ENCODE measurements around the gene UBA1. TPM values are rescaled to one million over a fixed set of nuclear protein-coding genes. Genes with fewer than 3 reads are reported as not detected.

The UBA1 gene
- total RNA-seq, 1 donor from 2014 or later = 235 TPM

DNA sequence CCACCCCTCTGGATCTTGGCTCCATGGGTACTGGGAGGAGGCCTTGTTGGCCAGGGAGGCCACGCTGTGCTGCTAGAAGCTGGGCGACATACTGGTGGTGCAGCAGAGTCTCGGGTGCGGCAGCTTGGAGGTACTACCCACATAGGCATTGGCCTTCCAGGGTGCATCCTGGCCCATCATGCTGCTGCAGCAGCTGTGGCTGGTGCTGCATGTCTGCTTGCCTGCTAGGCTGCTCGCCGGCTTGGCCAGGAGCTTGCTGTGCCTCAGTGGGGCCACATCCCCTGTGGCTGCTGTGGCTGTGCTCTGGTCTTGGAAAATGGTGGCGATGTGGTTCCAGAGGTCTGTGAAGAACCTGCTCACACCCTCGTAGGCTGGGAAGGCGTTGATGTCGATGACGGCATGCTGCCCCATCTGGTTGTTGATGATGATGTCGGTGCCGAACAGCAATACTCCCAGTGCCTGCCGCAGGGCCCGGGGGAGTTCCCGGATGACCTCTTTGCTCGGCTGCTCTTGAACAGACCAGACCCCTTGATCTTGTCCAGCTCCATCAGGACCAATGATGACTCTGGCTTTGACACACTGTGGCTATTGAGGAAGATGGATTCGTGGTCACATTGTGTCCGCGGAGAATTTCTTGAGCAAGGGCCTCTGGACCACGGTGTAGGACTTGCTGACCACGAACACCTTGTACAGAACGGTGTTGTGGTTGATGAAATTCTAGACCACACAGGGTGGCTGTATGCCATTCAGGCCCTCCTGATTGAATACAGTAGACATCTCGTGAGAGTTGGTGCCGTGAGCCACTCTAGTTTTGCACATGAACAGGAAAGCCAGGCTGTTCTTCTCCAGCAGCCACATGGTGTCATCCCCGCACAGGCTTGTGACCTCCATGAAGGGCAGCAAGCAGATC, 36.8 kb upstream of the UBA1 start:
- ChIA-PET POLR2A (no interaction called here), CTCF (no interaction called here)
- Mint-ChIP-seq H3K9me3 (no peaks in the 10 kb centered on the region), H3K36me3 (ENCODE audit: low read depth) (peaks cover 36% of the 10 kb centered on the region), H3K4me1 (peaks cover 3% of the 10 kb centered on the region), H3K4me3 (no peak overlapping the region), H3K27me3 (no peaks in the 10 kb centered on the region), H3K27ac (no peak overlapping the region)
- intact Hi-C loops (cut with micrococcal nuclease) = no loop called here
- DNase-seq = no peak
- TF ChIP-seq, protein P1, sequence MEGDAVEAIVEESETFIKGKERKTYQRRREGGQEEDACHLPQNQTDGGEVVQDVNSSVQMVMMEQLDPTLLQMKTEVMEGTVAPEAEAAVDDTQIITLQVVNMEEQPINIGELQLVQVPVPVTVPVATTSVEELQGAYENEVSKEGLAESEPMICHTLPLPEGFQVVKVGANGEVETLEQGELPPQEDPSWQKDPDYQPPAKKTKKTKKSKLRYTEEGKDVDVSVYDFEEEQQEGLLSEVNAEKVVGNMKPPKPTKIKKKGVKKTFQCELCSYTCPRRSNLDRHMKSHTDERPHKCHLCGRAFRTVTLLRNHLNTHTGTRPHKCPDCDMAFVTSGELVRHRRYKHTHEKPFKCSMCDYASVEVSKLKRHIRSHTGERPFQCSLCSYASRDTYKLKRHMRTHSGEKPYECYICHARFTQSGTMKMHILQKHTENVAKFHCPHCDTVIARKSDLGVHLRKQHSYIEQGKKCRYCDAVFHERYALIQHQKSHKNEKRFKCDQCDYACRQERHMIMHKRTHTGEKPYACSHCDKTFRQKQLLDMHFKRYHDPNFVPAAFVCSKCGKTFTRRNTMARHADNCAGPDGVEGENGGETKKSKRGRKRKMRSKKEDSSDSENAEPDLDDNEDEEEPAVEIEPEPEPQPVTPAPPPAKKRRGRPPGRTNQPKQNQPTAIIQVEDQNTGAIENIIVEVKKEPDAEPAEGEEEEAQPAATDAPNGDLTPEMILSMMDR (IDR thresholded peaks at IDR 0.05) = no peak
- no peak for ATAC-seq (ENCODE audit: low read depth)

DNA sequence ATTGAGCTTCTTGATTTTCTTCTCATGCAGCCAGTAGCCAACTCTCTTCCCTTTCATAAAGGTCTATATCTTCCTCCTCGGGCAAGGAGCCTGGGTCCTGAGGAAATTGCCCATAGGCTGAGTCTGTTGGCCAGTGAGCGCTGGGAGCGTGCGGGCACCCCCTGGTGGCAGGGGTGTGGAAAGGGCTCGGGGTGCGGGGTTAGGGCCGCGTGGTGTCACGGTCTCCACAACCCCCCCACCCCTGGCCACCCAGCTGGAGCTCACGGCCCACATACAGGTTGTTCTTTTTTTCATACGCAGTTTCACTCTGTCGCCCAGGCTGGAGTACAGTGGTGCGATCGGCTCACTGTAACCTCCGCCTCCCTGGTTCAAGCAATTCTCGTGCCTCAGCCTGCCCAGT, 35.5 kb upstream of the UBA1 start:
- TF ChIP-seq, protein P1 (IDR thresholded peaks at IDR 0.05) = no peak
- no peak for ATAC-seq (ENCODE audit: low read depth)
- peaks cover 3% of the 10 kb centered on the region for H3K4me1 Mint-ChIP-seq
- H3K36me3 Mint-ChIP-seq (ENCODE audit: low read depth) = peaks cover 38% of the 10 kb centered on the region
- no peaks in the 10 kb centered on the region for H3K9me3 Mint-ChIP-seq
- DNase-seq = no peak
- no peak overlapping the region for H3K4me3 Mint-ChIP-seq
- POLR2A ChIA-PET = interaction anchor here (0.6 kb wide), 1 partner anchor 28 kb away, joined by 4 read pairs; no protein-coding TSS in a partner anchor
- H3K27ac Mint-ChIP-seq = no peak overlapping the region
- intact Hi-C loops (cut with micrococcal nuclease) = no loop called here
- H3K27me3 Mint-ChIP-seq = no peaks in the 10 kb centered on the region
- CTCF ChIA-PET = no interaction called here

DNA sequence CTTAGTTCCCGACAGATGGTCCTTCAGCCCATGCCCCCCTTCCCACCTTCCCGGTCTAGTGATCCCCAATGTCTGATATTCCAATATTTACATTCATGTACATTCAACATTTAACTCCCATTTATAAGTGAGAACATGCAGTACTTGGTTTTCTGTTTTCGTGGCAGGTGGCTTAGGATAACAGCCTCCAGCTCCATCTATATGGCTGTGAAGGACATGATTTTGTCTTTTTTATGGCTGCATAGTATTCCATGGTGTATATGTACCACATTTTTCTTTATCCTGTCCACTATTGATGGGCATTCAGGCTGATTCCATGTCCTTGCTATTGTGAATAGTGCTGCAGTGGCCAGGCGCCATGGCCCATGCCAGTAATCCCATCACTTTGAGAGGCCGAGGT, 34.8 kb upstream of the UBA1 start:
- POLR2A ChIA-PET = interaction anchor here (0.6 kb wide), 1 partner anchor 29 kb away, joined by 4 read pairs; no protein-coding TSS in a partner anchor
- DNase-seq = no peak
- no peak for ATAC-seq (ENCODE audit: low read depth)
- TF ChIP-seq, protein P1 (IDR thresholded peaks at IDR 0.05) = no peak
- no peak overlapping the region for H3K4me3 Mint-ChIP-seq
- CTCF ChIA-PET = no interaction called here
- no peaks in the 10 kb centered on the region for H3K27me3 Mint-ChIP-seq
- H3K9me3 Mint-ChIP-seq = no peaks in the 10 kb centered on the region
- H3K4me1 Mint-ChIP-seq = peaks cover 3% of the 10 kb centered on the region
- H3K36me3 Mint-ChIP-seq (ENCODE audit: low read depth) = peaks cover 37% of the 10 kb centered on the region
- H3K27ac Mint-ChIP-seq = no peak overlapping the region
- intact Hi-C loops (cut with micrococcal nuclease) = no loop called here

DNA sequence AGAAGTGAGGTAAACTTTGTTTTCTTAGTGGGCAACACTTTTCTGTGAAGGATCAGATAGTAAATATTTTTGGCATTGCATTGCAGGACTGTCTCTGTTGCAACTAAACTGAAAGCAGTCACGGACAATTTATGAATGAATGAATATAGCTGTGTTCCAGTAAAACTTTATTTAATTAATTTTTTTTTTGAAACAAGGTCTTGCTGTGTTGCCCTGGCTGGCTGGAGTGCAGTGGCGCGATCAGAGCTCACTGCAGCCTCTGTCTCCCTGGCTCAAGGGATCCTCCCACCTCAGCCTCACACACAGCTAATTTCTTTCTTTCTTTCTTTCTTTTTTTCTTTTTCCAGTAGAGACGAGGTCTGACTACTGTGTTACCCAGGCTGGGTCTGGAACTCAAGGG, 32.8 kb upstream of the UBA1 start:
- Mint-ChIP-seq H3K9me3 (no peaks in the 10 kb centered on the region), H3K4me1 (peaks cover 3% of the 10 kb centered on the region), H3K4me3 (no peak overlapping the region), H3K27me3 (no peaks in the 10 kb centered on the region), H3K27ac (no peak overlapping the region), H3K36me3 (ENCODE audit: low read depth) (peaks cover 45% of the 10 kb centered on the region)
- ATAC-seq (ENCODE audit: low read depth) (no peak), DNase-seq (no peak)
- ChIA-PET CTCF (no interaction called here), POLR2A (no interaction called here)
- intact Hi-C loops (cut with micrococcal nuclease) = no loop called here
- TF ChIP-seq, protein P1 (IDR thresholded peaks at IDR 0.05) = no peak

DNA sequence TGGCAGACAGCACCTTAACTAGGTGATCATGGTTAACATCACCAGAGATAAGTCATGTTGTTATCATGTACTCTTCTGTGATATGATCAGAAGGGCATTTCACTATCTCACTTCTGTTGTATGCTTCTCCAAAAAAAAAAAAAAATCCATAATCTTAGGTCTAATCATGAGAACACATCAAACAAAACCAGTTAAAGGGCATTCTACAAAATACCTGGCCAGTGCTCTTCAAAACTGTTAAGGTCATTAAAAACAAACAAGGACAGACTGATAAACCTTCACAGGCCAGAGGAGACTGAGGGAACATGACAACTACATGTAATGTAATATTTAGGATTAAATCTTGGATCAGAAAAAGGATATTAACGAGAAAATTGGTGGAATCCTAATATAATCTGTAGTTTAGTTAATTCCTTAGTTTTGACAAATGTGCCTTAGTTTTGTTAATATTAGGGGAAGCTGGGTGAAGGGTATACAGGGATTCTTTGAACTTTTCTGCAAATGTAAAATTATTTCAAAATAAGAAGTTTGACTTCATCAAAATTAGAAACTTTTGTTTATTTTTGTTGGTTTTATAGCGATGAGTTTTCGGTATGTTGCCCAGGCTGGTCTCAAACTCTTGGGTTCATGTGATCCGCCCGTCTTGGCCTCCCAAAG, 30.6 kb upstream of the UBA1 start:
- Mint-ChIP-seq H3K4me1 (peaks cover 3% of the 10 kb centered on the region), H3K9me3 (no peaks in the 10 kb centered on the region), H3K27ac (no peak overlapping the region), H3K4me3 (no peak overlapping the region), H3K27me3 (no peaks in the 10 kb centered on the region), H3K36me3 (ENCODE audit: low read depth) (peaks cover 30% of the 10 kb centered on the region)
- POLR2A ChIA-PET = no interaction called here
- no peak for DNase-seq
- TF ChIP-seq, protein P1 (IDR thresholded peaks at IDR 0.05) = no peak
- intact Hi-C loops (cut with micrococcal nuclease) = no loop called here
- CTCF ChIA-PET = no interaction called here
- no peak for ATAC-seq (ENCODE audit: low read depth)

All from activated B cell treated with CpG ODN at 0.5 μM for 24 hours (primary cell).